Measurements from ENCODE around the gene IL18R1.
A peak's percentile ranks its signal among the peaks of the same experiment; 100 is the strongest.

IL18R1 gene

GRCh38 chr2:102396012-102396411, 40.4 kb downstream of the IL18R1 start:
- H3K27ac Mint-ChIP-seq: no peak overlapping the region
- H3K4me3 Mint-ChIP-seq: no peak overlapping the region
- no peaks in the 10 kb centered on the region for H3K4me1 Mint-ChIP-seq
- H3K27me3 Mint-ChIP-seq: no peaks in the 10 kb centered on the region
- no peaks in the 10 kb centered on the region for H3K9me3 Mint-ChIP-seq
- no peak for ATAC-seq
- no peaks in the 10 kb centered on the region for H3K36me3 Mint-ChIP-seq

- no peaks in the 10 kb centered on the region for H3K36me3 Mint-ChIP-seq
Measured at GRCh38 chr2:102397209-102397608, 41.6 kb downstream of the IL18R1 start.

GRCh38 chr2:102399499-102400141, 44.0 kb downstream of the IL18R1 start:
- Mint-ChIP-seq H3K27me3 (no peaks in the 10 kb centered on the region), H3K4me3 (no peak overlapping the region), H3K27ac (no peak overlapping the region), H3K9me3 (no peaks in the 10 kb centered on the region), H3K4me1 (no peaks in the 10 kb centered on the region), H3K36me3 (no peaks in the 10 kb centered on the region)
- peak; percentile 50 for ATAC-seq

More at GRCh38 chr2:102397209-102397608, 41.6 kb downstream of the IL18R1 start:
- ATAC-seq: no peak
- Mint-ChIP-seq H3K4me1 (no peaks in the 10 kb centered on the region), H3K9me3 (no peaks in the 10 kb centered on the region), H3K27ac (no peak overlapping the region), H3K4me3 (no peak overlapping the region), H3K27me3 (no peaks in the 10 kb centered on the region)

- no peak overlapping the region for H3K27ac Mint-ChIP-seq
- ATAC-seq: no peak
Measured at GRCh38 chr2:102401456-102401855, 45.9 kb downstream of the IL18R1 start.

GRCh38 chr2:102401865-102402264, 46.3 kb downstream of the IL18R1 start:
- ATAC-seq: no peak
- no peaks in the 10 kb centered on the region for H3K9me3 Mint-ChIP-seq
- no peaks in the 10 kb centered on the region for H3K4me1 Mint-ChIP-seq

More at GRCh38 chr2:102401456-102401855, 45.9 kb downstream of the IL18R1 start:
- Mint-ChIP-seq H3K9me3 (no peaks in the 10 kb centered on the region), H3K27me3 (no peaks in the 10 kb centered on the region), H3K4me1 (no peaks in the 10 kb centered on the region), H3K4me3 (no peak overlapping the region), H3K36me3 (no peaks in the 10 kb centered on the region)

GRCh38 chr2:102410952-102411351, 55.4 kb downstream of the IL18R1 start:
- no peaks in the 10 kb centered on the region for H3K4me1 Mint-ChIP-seq
- no peak overlapping the region for H3K27ac Mint-ChIP-seq
- no peak for ATAC-seq
- H3K36me3 Mint-ChIP-seq: peaks cover 5% of the 10 kb centered on the region
- no peaks in the 10 kb centered on the region for H3K27me3 Mint-ChIP-seq
- H3K4me3 Mint-ChIP-seq: no peak overlapping the region
- H3K9me3 Mint-ChIP-seq: peaks cover 4% of the 10 kb centered on the region

More at GRCh38 chr2:102401865-102402264, 46.3 kb downstream of the IL18R1 start:
- Mint-ChIP-seq H3K36me3 (no peaks in the 10 kb centered on the region), H3K4me3 (no peak overlapping the region), H3K27me3 (no peaks in the 10 kb centered on the region), H3K27ac (no peak overlapping the region)

- ATAC-seq: no peak
- no peak overlapping the region for H3K4me3 Mint-ChIP-seq
- H3K27ac Mint-ChIP-seq: no peak overlapping the region
- H3K4me1 Mint-ChIP-seq: no peaks in the 10 kb centered on the region
- peaks cover 5% of the 10 kb centered on the region for H3K36me3 Mint-ChIP-seq
- H3K27me3 Mint-ChIP-seq: no peaks in the 10 kb centered on the region
- H3K9me3 Mint-ChIP-seq: peaks cover 4% of the 10 kb centered on the region
Measured at GRCh38 chr2:102412199-102412598, 56.6 kb downstream of the IL18R1 start.

- Mint-ChIP-seq H3K4me1 (peaks cover 20% of the 10 kb centered on the region), H3K36me3 (no peaks in the 10 kb centered on the region), H3K9me3 (no peaks in the 10 kb centered on the region), H3K27ac (peak overlapping the region; percentile 65), H3K4me3 (no peak overlapping the region), H3K27me3 (no peaks in the 10 kb centered on the region)
- no peak for ATAC-seq
Measured at GRCh38 chr2:102417946-102418345, 62.4 kb downstream of the IL18R1 start.

GRCh38 chr2:102418421-102418961, 62.9 kb downstream of the IL18R1 start:
- H3K9me3 Mint-ChIP-seq: no peaks in the 10 kb centered on the region
- H3K4me3 Mint-ChIP-seq: no peak overlapping the region
- peak; percentile 41 for ATAC-seq
- peaks cover 25% of the 10 kb centered on the region for H3K4me1 Mint-ChIP-seq
- H3K27ac Mint-ChIP-seq: no peak overlapping the region
- H3K27me3 Mint-ChIP-seq: no peaks in the 10 kb centered on the region
- H3K36me3 Mint-ChIP-seq: no peaks in the 10 kb centered on the region

- no peak overlapping the region for H3K27ac Mint-ChIP-seq
- H3K36me3 Mint-ChIP-seq: no peaks in the 10 kb centered on the region
- no peaks in the 10 kb centered on the region for H3K9me3 Mint-ChIP-seq
- no peak for ATAC-seq
- no peak overlapping the region for H3K4me3 Mint-ChIP-seq
- no peaks in the 10 kb centered on the region for H3K27me3 Mint-ChIP-seq
- peaks cover 36% of the 10 kb centered on the region for H3K4me1 Mint-ChIP-seq
Measured at GRCh38 chr2:102420290-102420689, 64.7 kb downstream of the IL18R1 start.

GRCh38 chr2:102421890-102422759, 66.5 kb downstream of the IL18R1 start:
- Mint-ChIP-seq H3K27me3 (no peaks in the 10 kb centered on the region), H3K4me1 (peaks cover 43% of the 10 kb centered on the region), H3K27ac (peak overlapping the region; percentile 18), H3K36me3 (no peaks in the 10 kb centered on the region), H3K4me3 (no peak overlapping the region), H3K9me3 (no peaks in the 10 kb centered on the region)
- ATAC-seq: no peak

GRCh38 chr2:102422910-102423309, 67.3 kb downstream of the IL18R1 start, which contains the start of gene IL18RAP:
TSS of gene IL18RAP (plus strand) at chr2:102423160. CDS start at chr2:102423278, 118 bp downstream.
- Mint-ChIP-seq H3K9me3 (no peaks in the 10 kb centered on the region), H3K4me1 (peaks cover 38% of the 10 kb centered on the region), H3K27ac (peak within 1 kb of the TSS; percentile 18), H3K4me3 (no peak within 1 kb of the TSS), H3K36me3 (no peaks in the 10 kb centered on the region), H3K27me3 (no peaks in the 10 kb centered on the region)
- peak; percentile 47 for ATAC-seq

GRCh38 chr2:102423368-102423767, 67.8 kb downstream of the IL18R1 start:
- Mint-ChIP-seq H3K36me3 (no peaks in the 10 kb centered on the region), H3K27ac (peak overlapping the region; percentile 18), H3K4me1 (peaks cover 37% of the 10 kb centered on the region), H3K4me3 (no peak overlapping the region), H3K9me3 (no peaks in the 10 kb centered on the region), H3K27me3 (no peaks in the 10 kb centered on the region)
- ATAC-seq: no peak

GRCh38 chr2:102424754-102425153, 69.2 kb downstream of the IL18R1 start:
- Mint-ChIP-seq H3K36me3 (peaks cover 4% of the 10 kb centered on the region), H3K4me1 (peaks cover 37% of the 10 kb centered on the region), H3K27me3 (no peaks in the 10 kb centered on the region), H3K27ac (peak overlapping the region; percentile 33), H3K4me3 (no peak overlapping the region), H3K9me3 (no peaks in the 10 kb centered on the region)
- ATAC-seq: peak; percentile 87

GRCh38 chr2:102425441-102426132, 70.0 kb downstream of the IL18R1 start:
- Mint-ChIP-seq H3K36me3 (peaks cover 4% of the 10 kb centered on the region), H3K27ac (peak overlapping the region; percentile 33), H3K4me1 (peaks cover 41% of the 10 kb centered on the region), H3K4me3 (no peak overlapping the region), H3K27me3 (no peaks in the 10 kb centered on the region), H3K9me3 (no peaks in the 10 kb centered on the region)
- ATAC-seq: peak; percentile 65
